ENCODE results near the gene BEGAIN.

BEGAIN gene

GRCh38 chr14:100568164-100568997 lies 18.8 kb downstream of the BEGAIN start:
- DNase-seq (ENCODE audit: low read depth, low spot score) = no peak

GRCh38 chr14:100567877-100568163 lies 19.4 kb downstream of the BEGAIN start:
- DNase-seq (ENCODE audit: low read depth, low spot score) = no peak

- no peak for DNase-seq (ENCODE audit: low read depth, low spot score)
These were observed 20.0 kb downstream of the BEGAIN start for GRCh38 chr14:100567009-100567876.

GRCh38 chr14:100566586-100566985 lies 20.6 kb downstream of the BEGAIN start:
- no peak for DNase-seq (ENCODE audit: low read depth, low spot score)

GRCh38 chr14:100566119-100566518 lies 21.1 kb downstream of the BEGAIN start:
- no peak for DNase-seq (ENCODE audit: low read depth, low spot score)

- DNase-seq (ENCODE audit: low read depth, low spot score) = no peak
These were observed 21.6 kb downstream of the BEGAIN start for GRCh38 chr14:100565650-100566049.

- no peak for DNase-seq (ENCODE audit: low read depth, low spot score)
These were observed 22.7 kb downstream of the BEGAIN start for GRCh38 chr14:100564512-100564911.

- DNase-seq (ENCODE audit: low read depth, low spot score) = no peak
These were observed 24.5 kb downstream of the BEGAIN start for GRCh38 chr14:100562751-100563150.

GRCh38 chr14:100561005-100561404 lies 26.2 kb downstream of the BEGAIN start:
- DNase-seq (ENCODE audit: low read depth, low spot score) = no peak

- no peak for DNase-seq (ENCODE audit: low read depth, low spot score)
These were observed 26.7 kb downstream of the BEGAIN start for GRCh38 chr14:100560471-100560870.

GRCh38 chr14:100559455-100559854 lies 27.8 kb downstream of the BEGAIN start:
- no peak for DNase-seq (ENCODE audit: low read depth, low spot score)

- no peak for DNase-seq (ENCODE audit: low read depth, low spot score)
These were observed 28.3 kb downstream of the BEGAIN start for GRCh38 chr14:100558966-100559365.

GRCh38 chr14:100558226-100558625 lies 29.0 kb downstream of the BEGAIN start:
- DNase-seq (ENCODE audit: low read depth, low spot score) = no peak

GRCh38 chr14:100557658-100558057 lies 29.6 kb downstream of the BEGAIN start:
- DNase-seq (ENCODE audit: low read depth, low spot score) = no peak

- no peak for DNase-seq (ENCODE audit: low read depth, low spot score)
These were observed 30.2 kb downstream of the BEGAIN start for GRCh38 chr14:100556936-100557505.

- DNase-seq (ENCODE audit: low read depth, low spot score) = no peak
These were observed 31.1 kb downstream of the BEGAIN start for GRCh38 chr14:100556140-100556475.

- DNase-seq (ENCODE audit: low read depth, low spot score) = no peak
These were observed 31.6 kb downstream of the BEGAIN start for GRCh38 chr14:100555436-100556139.

- DNase-seq (ENCODE audit: low read depth, low spot score) = no peak
These were observed 32.4 kb downstream of the BEGAIN start for GRCh38 chr14:100554696-100555320.

- no peak for DNase-seq (ENCODE audit: low read depth, low spot score)
These were observed 33.0 kb downstream of the BEGAIN start for GRCh38 chr14:100554082-100554677.

- no peak for DNase-seq (ENCODE audit: low read depth, low spot score)
These were observed 33.7 kb downstream of the BEGAIN start for GRCh38 chr14:100553471-100553870.

- DNase-seq (ENCODE audit: low read depth, low spot score) = no peak
These were observed 34.6 kb downstream of the BEGAIN start for GRCh38 chr14:100552524-100553125.

All from smooth muscle cell of the brain vasculature (primary cell).